Measurements from ENCODE around the gene GMDS.
"Not testable (repeated sequence)": the region's sequence is repeated elsewhere in the genome, so short reads cannot be mapped to it uniquely, and the experiment has no call there.

GMDS gene

GRCh38 chr6:1668456-1668855, 576.9 kb downstream of the GMDS start:
- not testable (repeated sequence) for H3K4me3 Mint-ChIP-seq; H3K27me3 Mint-ChIP-seq; H3K27ac Mint-ChIP-seq (ENCODE audit: low read depth); H3K9me3 Mint-ChIP-seq; H3K36me3 Mint-ChIP-seq (ENCODE audit: insufficient read depth); DNase-seq (ENCODE audit: low spot score in 2 of 2); ATAC-seq (replicated peaks; ENCODE audit: extremely low read depth, poor library complexity, severe bottlenecking); H3K4me1 Mint-ChIP-seq

GRCh38 chr6:1667805-1668175, 577.6 kb downstream of the GMDS start:
- Mint-ChIP-seq H3K9me3 (no peaks in the 10 kb centered on the region), H3K36me3 (ENCODE audit: insufficient read depth) (no peaks in the 10 kb centered on the region), H3K27ac (ENCODE audit: low read depth) (no peak overlapping the region), H3K27me3 (no peaks in the 10 kb centered on the region), H3K4me3 (no peak overlapping the region), H3K4me1 (no peaks in the 10 kb centered on the region)
- ATAC-seq (replicated peaks; ENCODE audit: extremely low read depth, poor library complexity, severe bottlenecking), result no peak
- DNase-seq (ENCODE audit: low spot score in 2 of 2), result no peak

DNA sequence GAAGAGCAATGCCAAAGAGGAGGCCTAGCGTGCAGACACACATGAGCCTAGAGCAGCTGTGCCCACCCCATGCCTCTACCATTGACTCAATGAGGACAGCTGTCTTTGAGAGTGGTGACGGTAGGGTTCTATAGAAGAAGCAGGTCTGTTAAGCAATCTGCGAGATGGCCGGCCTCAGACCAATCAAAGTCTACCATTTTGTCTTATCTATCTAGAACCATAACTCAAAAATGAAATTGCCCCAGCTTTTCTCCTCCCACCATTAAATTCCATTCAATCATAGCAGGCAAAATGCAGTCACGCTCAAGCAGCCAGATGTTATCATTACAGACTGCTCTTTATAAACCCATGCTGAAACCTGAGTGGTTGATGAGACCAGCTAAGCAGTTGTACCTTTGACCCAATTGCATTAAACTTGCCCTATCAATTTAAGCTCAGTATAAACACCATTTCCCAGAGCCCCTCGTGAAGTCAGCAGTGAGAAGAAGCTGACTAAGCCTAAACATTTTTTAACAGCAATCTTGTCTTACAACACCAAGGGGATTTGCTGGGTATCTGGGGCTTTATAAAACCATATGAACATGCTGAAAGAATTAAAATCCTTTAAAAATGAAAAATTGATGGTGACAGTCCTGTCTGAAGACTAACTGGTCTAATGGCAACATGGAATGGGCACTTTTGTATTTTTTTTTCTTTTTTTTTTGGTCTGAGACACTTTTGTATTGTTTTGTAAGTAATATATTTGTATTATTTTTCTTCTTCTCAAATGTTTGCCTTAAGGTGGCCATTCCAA, 578.2 kb downstream of the GMDS start:
- Mint-ChIP-seq H3K9me3 (no peaks in the 10 kb centered on the region), H3K36me3 (ENCODE audit: insufficient read depth) (no peaks in the 10 kb centered on the region), H3K27ac (ENCODE audit: low read depth) (no peak overlapping the region), H3K27me3 (no peaks in the 10 kb centered on the region), H3K4me3 (no peak overlapping the region), H3K4me1 (no peaks in the 10 kb centered on the region)
- DNase-seq (ENCODE audit: low spot score in 2 of 2) (no peak), ATAC-seq (replicated peaks; ENCODE audit: extremely low read depth, poor library complexity, severe bottlenecking) (no peak)

- Mint-ChIP-seq H3K27ac (ENCODE audit: low read depth) (no peak overlapping the region), H3K9me3 (no peaks in the 10 kb centered on the region), H3K4me3 (no peak overlapping the region), H3K36me3 (ENCODE audit: insufficient read depth) (no peaks in the 10 kb centered on the region), H3K27me3 (no peaks in the 10 kb centered on the region), H3K4me1 (peaks cover 3% of the 10 kb centered on the region)
- ATAC-seq (replicated peaks; ENCODE audit: extremely low read depth, poor library complexity, severe bottlenecking) (peak; percentile 32), DNase-seq (ENCODE audit: low spot score in 2 of 2) (no peak)
Measured at GRCh38 chr6:1665214-1665613, 580.2 kb downstream of the GMDS start.

GRCh38 chr6:1664329-1664728, 581.1 kb downstream of the GMDS start:
- ATAC-seq (replicated peaks; ENCODE audit: extremely low read depth, poor library complexity, severe bottlenecking) (no peak), DNase-seq (ENCODE audit: low spot score in 2 of 2) (no peak)
- Mint-ChIP-seq H3K27me3 (no peaks in the 10 kb centered on the region), H3K27ac (ENCODE audit: low read depth) (no peak overlapping the region), H3K9me3 (no peaks in the 10 kb centered on the region), H3K36me3 (ENCODE audit: insufficient read depth) (no peaks in the 10 kb centered on the region), H3K4me3 (no peak overlapping the region), H3K4me1 (peaks cover 7% of the 10 kb centered on the region)

GRCh38 chr6:1663511-1663910, 581.9 kb downstream of the GMDS start:
- Mint-ChIP-seq H3K4me1 (peaks cover 7% of the 10 kb centered on the region), H3K27me3 (no peaks in the 10 kb centered on the region), H3K36me3 (ENCODE audit: insufficient read depth) (no peaks in the 10 kb centered on the region), H3K9me3 (no peaks in the 10 kb centered on the region), H3K4me3 (no peak overlapping the region), H3K27ac (ENCODE audit: low read depth) (no peak overlapping the region)
- no peak for DNase-seq (ENCODE audit: low spot score in 2 of 2)
- ATAC-seq (replicated peaks; ENCODE audit: extremely low read depth, poor library complexity, severe bottlenecking), result no peak

DNA sequence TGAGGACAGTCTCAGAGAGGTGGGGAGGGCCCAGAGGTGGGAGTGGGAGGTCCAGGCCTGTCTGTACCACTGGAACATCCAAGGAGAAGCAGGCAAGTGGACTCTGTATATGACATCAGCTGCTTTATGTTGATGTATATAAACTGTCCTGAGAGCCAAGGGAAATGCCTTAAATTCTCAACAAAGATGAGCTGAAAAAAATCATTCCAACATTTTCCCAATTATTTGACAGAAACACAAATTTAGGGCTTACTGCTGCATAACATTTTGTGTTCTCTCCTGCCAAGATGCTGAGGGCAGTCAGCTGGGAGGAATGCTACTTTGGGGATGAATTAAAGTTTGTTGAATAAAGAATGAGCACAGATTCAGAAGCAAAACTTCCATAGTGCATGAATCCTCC, 582.9 kb downstream of the GMDS start:
- no peaks in the 10 kb centered on the region for H3K27me3 Mint-ChIP-seq
- no peaks in the 10 kb centered on the region for H3K9me3 Mint-ChIP-seq
- no peak overlapping the region for H3K27ac Mint-ChIP-seq (ENCODE audit: low read depth)
- no peak overlapping the region for H3K4me3 Mint-ChIP-seq
- ATAC-seq (replicated peaks; ENCODE audit: extremely low read depth, poor library complexity, severe bottlenecking) (no peak), DNase-seq (ENCODE audit: low spot score in 2 of 2) (no peak)
- no peaks in the 10 kb centered on the region for H3K36me3 Mint-ChIP-seq (ENCODE audit: insufficient read depth)
- H3K4me1 Mint-ChIP-seq, result peaks cover 7% of the 10 kb centered on the region

DNA sequence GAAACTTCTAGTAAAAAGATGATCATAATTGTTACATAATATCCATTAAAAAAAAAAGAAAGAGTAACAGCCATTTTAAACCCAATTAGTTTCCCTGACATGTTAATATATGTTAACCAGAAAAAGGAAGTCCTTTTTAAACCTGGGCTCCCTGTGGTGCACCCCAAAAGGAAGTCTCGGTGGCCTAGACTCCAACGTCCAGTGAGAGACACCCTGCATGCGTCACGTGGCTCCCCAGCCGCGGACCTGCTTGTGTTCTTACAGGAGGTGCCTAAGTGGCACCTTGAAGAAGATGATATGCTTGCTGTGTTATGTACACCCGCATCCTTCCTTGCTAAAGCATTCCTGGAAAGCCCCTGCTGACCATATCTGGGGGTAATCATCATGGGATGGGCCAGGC, 585.6 kb downstream of the GMDS start:
- Mint-ChIP-seq H3K27ac (ENCODE audit: low read depth) (no peak overlapping the region), H3K36me3 (ENCODE audit: insufficient read depth) (peaks cover 2% of the 10 kb centered on the region), H3K9me3 (no peaks in the 10 kb centered on the region), H3K4me1 (peaks cover 7% of the 10 kb centered on the region), H3K27me3 (no peaks in the 10 kb centered on the region), H3K4me3 (no peak overlapping the region)
- ATAC-seq (replicated peaks; ENCODE audit: extremely low read depth, poor library complexity, severe bottlenecking) (no peak), DNase-seq (ENCODE audit: low spot score in 2 of 2) (no peak)

DNA sequence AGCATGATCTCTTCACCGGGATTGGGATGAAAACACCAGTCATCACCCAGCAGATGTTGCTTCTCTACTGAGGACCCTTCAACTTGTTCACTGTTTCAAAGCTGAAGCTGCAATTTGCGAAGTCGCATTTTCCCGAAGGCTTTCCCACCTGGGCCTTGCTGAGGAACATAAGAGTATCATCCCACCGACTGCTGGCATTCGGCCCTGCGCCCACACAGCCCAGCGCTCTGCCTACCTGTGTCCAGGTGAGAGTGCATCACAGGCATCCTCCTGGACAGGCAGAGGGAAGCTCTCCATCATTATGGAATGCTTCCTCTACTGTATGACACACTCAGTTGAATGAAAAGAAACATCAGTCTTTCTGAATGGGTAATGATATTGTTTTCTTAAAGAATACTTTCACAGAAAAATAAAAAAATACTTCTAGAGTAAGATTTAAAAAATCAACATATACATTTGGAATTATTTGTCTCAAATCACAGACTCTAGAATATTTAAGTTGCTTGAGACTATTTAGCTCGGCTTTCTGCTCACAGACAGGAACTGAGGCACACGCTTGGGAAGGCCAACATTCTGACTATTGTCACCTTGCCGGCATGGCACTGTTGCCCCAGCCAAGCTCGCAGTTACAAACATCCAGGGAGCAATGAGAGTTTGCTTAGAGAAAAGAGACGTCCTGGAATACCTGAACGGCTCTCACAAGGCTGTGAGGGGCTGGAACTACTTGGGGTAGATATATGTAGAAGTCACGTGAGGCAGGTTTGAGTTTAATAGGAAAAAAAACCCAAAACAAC, 587.0 kb downstream of the GMDS start:
- no peak for ATAC-seq (replicated peaks; ENCODE audit: extremely low read depth, poor library complexity, severe bottlenecking)
- Mint-ChIP-seq H3K9me3 (no peaks in the 10 kb centered on the region), H3K27me3 (no peaks in the 10 kb centered on the region), H3K4me1 (peaks cover 7% of the 10 kb centered on the region), H3K36me3 (ENCODE audit: insufficient read depth) (peaks cover 2% of the 10 kb centered on the region), H3K27ac (ENCODE audit: low read depth) (no peak overlapping the region), H3K4me3 (no peak overlapping the region)
- no peak for DNase-seq (ENCODE audit: low spot score in 2 of 2)

GRCh38 chr6:1657771-1658165, 587.6 kb downstream of the GMDS start:
- H3K4me1 Mint-ChIP-seq, result peaks cover 7% of the 10 kb centered on the region
- H3K9me3 Mint-ChIP-seq, result no peaks in the 10 kb centered on the region
- H3K27me3 Mint-ChIP-seq, result no peaks in the 10 kb centered on the region
- no peak overlapping the region for H3K4me3 Mint-ChIP-seq
- DNase-seq (ENCODE audit: low spot score in 2 of 2), result no peak
- H3K36me3 Mint-ChIP-seq (ENCODE audit: insufficient read depth), result peaks cover 2% of the 10 kb centered on the region
- ATAC-seq (replicated peaks; ENCODE audit: extremely low read depth, poor library complexity, severe bottlenecking), result no peak
- no peak overlapping the region for H3K27ac Mint-ChIP-seq (ENCODE audit: low read depth)

DNA sequence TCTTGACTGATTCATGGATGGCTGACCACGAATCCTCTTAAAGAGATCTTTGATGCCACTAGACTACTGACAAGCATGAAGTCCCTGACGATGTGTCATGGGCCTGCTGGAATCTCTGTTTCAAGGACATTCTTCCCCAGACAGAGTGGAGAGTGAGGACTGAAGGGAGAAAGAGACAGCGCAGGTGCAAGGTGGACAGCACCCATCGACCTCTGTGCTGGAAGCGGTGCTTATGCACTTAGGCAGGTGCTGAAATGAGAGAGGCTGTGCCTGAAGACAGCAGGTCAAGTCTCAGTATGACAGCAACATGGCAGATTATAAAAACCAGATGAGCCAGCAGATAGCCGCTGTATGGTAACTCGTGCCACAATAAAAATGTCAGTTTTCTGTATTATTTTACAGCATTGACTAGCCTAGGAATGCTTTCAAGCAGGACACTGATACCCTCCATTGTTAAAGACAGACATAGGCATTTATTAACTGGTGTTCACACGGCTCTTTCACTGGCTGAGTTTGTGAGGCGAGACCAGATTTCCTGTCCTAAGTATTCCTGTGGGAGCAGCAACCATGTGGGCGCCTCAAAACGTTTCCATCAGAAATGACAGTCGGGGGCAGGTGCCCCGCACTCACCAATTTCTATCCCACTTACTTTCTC, 588.2 kb downstream of the GMDS start:
- H3K27ac Mint-ChIP-seq (ENCODE audit: low read depth), result no peak overlapping the region
- ATAC-seq (replicated peaks; ENCODE audit: extremely low read depth, poor library complexity, severe bottlenecking), result no peak
- H3K36me3 Mint-ChIP-seq (ENCODE audit: insufficient read depth), result peaks cover 2% of the 10 kb centered on the region
- H3K9me3 Mint-ChIP-seq, result no peaks in the 10 kb centered on the region
- no peak for DNase-seq (ENCODE audit: low spot score in 2 of 2)
- no peak overlapping the region for H3K4me3 Mint-ChIP-seq
- no peaks in the 10 kb centered on the region for H3K27me3 Mint-ChIP-seq
- peaks cover 7% of the 10 kb centered on the region for H3K4me1 Mint-ChIP-seq

DNA sequence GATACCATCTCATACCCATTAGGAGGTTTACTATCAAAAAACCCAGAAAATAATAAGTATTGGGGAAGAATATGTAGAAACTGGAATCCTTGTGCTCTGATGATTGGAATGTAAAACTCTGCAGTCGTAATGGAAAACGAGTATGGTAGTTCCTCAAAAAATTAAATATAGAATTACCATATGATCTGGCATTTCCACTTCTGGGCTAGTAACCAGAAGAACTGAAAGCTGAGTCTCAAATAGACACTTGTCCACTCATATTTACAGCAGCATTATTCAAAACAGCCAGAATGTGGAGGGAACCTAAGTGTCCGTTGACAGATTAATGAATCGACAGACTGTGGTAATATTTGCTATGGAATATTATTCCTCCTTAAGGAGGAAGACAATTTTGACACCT, 591.4 kb downstream of the GMDS start:
- no peak overlapping the region for H3K4me3 Mint-ChIP-seq
- no peak overlapping the region for H3K27ac Mint-ChIP-seq (ENCODE audit: low read depth)
- DNase-seq (ENCODE audit: low spot score in 2 of 2), result no peak
- no peaks in the 10 kb centered on the region for H3K27me3 Mint-ChIP-seq
- no peaks in the 10 kb centered on the region for H3K9me3 Mint-ChIP-seq
- peaks cover 4% of the 10 kb centered on the region for H3K36me3 Mint-ChIP-seq (ENCODE audit: insufficient read depth)
- H3K4me1 Mint-ChIP-seq, result no peaks in the 10 kb centered on the region
- no peak for ATAC-seq (replicated peaks; ENCODE audit: extremely low read depth, poor library complexity, severe bottlenecking)

DNA sequence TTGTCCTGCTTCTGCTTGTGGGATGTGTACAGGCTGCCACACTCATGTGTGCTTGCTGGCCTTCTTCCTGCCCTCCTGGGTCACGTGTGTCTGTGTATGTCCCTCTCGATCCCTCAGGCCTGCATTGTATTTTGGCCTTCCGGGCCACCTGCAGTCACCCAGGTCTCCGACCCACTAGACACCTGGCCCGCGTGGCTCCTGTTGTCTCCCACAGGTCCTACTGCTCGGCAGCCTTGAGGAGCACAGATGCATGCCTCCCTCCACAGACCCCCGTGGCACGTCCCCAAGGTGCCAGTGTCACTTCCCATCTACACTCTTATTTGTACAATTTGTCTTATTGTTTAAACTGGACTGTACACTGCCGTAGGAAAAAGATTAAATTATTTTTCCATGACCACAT, 592.6 kb downstream of the GMDS start:
- no peak for ATAC-seq (replicated peaks; ENCODE audit: extremely low read depth, poor library complexity, severe bottlenecking)
- H3K27me3 Mint-ChIP-seq, result no peaks in the 10 kb centered on the region
- no peaks in the 10 kb centered on the region for H3K9me3 Mint-ChIP-seq
- no peaks in the 10 kb centered on the region for H3K4me1 Mint-ChIP-seq
- no peak overlapping the region for H3K27ac Mint-ChIP-seq (ENCODE audit: low read depth)
- no peak overlapping the region for H3K4me3 Mint-ChIP-seq
- peaks cover 4% of the 10 kb centered on the region for H3K36me3 Mint-ChIP-seq (ENCODE audit: insufficient read depth)
- no peak for DNase-seq (ENCODE audit: low spot score in 2 of 2)
